Endothelial cell of umbilical vein (primary cell): ENCODE results near the gene TBC1D13. TPM values are rescaled to one million over a fixed set of nuclear protein-coding genes. Genes with fewer than 3 reads are reported as not detected.
"Not testable (repeated sequence)": the region's sequence is repeated elsewhere in the genome, so short reads cannot be mapped to it uniquely, and the experiment has no call there.

Experiments
- BruUV-seq: library from RNA; stranded (reverse); fragments of 400-500 nt; replicated peaks from 2 replicates; lab custom pipeline; 2021; lab: Mats Ljungman, UMichigan
- CTCF ChIA-PET: fragments of 300-600, 350-600 bp; sonication (Branson Sonifier 250); formaldehyde crosslinking; loops from one replicate; lab custom pipeline; 2021; ENCODE audit warnings: antibody characterized with exemption, inconsistent platforms; lab: Charles Lee
- POLR2A ChIA-PET: fragments of 300-600, 350-600 bp; sonication (Branson Sonifier 250); formaldehyde crosslinking; loops from one replicate; lab custom pipeline; 2021; ENCODE audit warnings: antibody characterized with exemption, inconsistent platforms; lab: Charles Lee
- DNase-seq: peaks from one replicate; pipeline ENCODE4 v3.0.0-alpha.2; 2011; ENCODE audit warnings: low read depth, low spot score
- FAIRE-seq: peaks from 2 replicates; lab custom pipeline; 2011; peaks lifted over from hg19 to GRCh38; lab: Jason Lieb, UNC
- H2AFZ ChIP-seq: 2 replicates; pipeline ENCODE4 v1.6.0; 2012; ENCODE audit warnings: low read depth, low read length, control low read depth, inconsistent platforms
- H3K27ac ChIP-seq: 2 replicates; pipeline ENCODE4 v1.5.1; 2011; ENCODE audit warnings: low read depth, mild to moderate bottlenecking, control low read depth, low read length, moderate library complexity; ENCODE audit not compliant: insufficient read depth
- H3K27me3 ChIP-seq, 2 experiments: 2 replicates each; pipeline versions ENCODE4 v1.6.0 to v1.6.1; 2011; ENCODE audit warnings: low read length in 2 of 2, mixed read lengths in 1 of 2; ENCODE audit not compliant: control insufficient read depth in 2 of 2, insufficient read depth in 2 of 2
- H3K36me3 ChIP-seq, 2 experiments: 2 replicates in 1 of 2; 3 replicates in 1 of 2; pipeline ENCODE4 v1.5.1; 2011; ENCODE audit warnings: low read length in 2 of 2, mild to moderate bottlenecking in 1 of 2, moderate library complexity in 1 of 2; ENCODE audit not compliant: control insufficient read depth in 2 of 2, insufficient read depth in 2 of 2; ENCODE audit errors: extremely low read depth in 1 of 2
- H3K4me1 ChIP-seq: 3 replicates; pipeline ENCODE4 v1.5.1; 2011; ENCODE audit warnings: mild to moderate bottlenecking, low read length; ENCODE audit not compliant: control insufficient read depth, insufficient read depth; ENCODE audit errors: extremely low read depth
- H3K4me2 ChIP-seq: 2 replicates; pipeline ENCODE4 v1.6.1; 2011; ENCODE audit warnings: low read length, control low read depth, mixed read lengths; ENCODE audit not compliant: insufficient read depth
- H3K4me3 ChIP-seq, 3 experiments: fragments of 200-600 bp in 1 of 3; sonication (generic), shearing (Covaris generic) in 1 of 3; replicated peaks in 1 of 3; 2 replicates each; pipeline ENCODE4 v1.5.1; 2011 to 2016; ENCODE audit warnings: control low read depth in 3 of 3, low read length in 3 of 3, mild to moderate bottlenecking in 2 of 3, inconsistent platforms in 1 of 3, low read depth in 1 of 3, moderate library complexity in 1 of 3; ENCODE audit not compliant: insufficient read depth in 1 of 3
- H3K79me2 ChIP-seq: 2 replicates; pipeline ENCODE4 v1.6.0; 2012; ENCODE audit warnings: low read length, inconsistent platforms; ENCODE audit not compliant: control insufficient read depth, insufficient read depth
- H3K9ac ChIP-seq: replicated peaks from 2 replicates; pipeline ENCODE3; 2011; ENCODE audit warnings: low read length, control low read depth; ENCODE audit not compliant: insufficient read depth; ENCODE audit errors: extremely low read depth
- H3K9me1 ChIP-seq: replicated peaks from 3 replicates; pipeline ENCODE4 v1.6.0; 2011; ENCODE audit warnings: mild to moderate bottlenecking, low read length; ENCODE audit not compliant: control insufficient read depth, insufficient read depth; ENCODE audit errors: extremely low read depth
- H3K9me3 ChIP-seq: replicated peaks from 2 replicates; pipeline ENCODE4 v1.5.1; 2012; ENCODE audit warnings: low read length, inconsistent platforms; ENCODE audit not compliant: control insufficient read depth, insufficient read depth
- H4K20me1 ChIP-seq: replicated peaks from 2 replicates; pipeline ENCODE3; 2011; ENCODE audit warnings: mild to moderate bottlenecking, low read length; ENCODE audit not compliant: control insufficient read depth, insufficient read depth; ENCODE audit errors: extremely low read depth
- MAX ChIP-seq: IDR thresholded peaks from 2 replicates; pipeline ENCODE4 v1.6.1; 2011; ENCODE audit not compliant: insufficient read depth, insufficient read length
- dilution Hi-C: fragments of 300-500 bp; cut with MboI; formaldehyde crosslinking; loops from one replicate; pipeline ENCODE4 v1.15.0; 2019; ENCODE audit warnings: low sequenced_read_pairs; ENCODE audit not compliant: extremely low pct_ligation_motif_present
- intact Hi-C: fragments of 100-400 bp; cut with micrococcal nuclease; formaldehyde crosslinking; loops from one replicate; pipeline ENCODE4 v1.10.0; 2022
- polyA plus RNA-seq, 4 experiments: library from polyadenylated mRNA; depleted of rRNA in 3 of 4; stranded (reverse) in 3 of 4; unstranded in 1 of 4; fragments of >200 nt; gene quantifications; 2 replicates each; pipeline versions ENCODE4 v1.2.1 to v1.2.3, GENCODE V29; 2011 to 2012; ENCODE audit warnings: missing spikeins in 1 of 4
- total RNA-seq: library from RNA; stranded (reverse); gene quantifications from 2 replicates; pipeline ENCODE4 v1.2.3, GENCODE V29; 2021

TBC1D13 gene
- total and polyA plus RNA-seq, 2 donors (not counting 3 experiments of a cell fraction or from before 2014, with no cell fraction given) = 35.1 to 41.9 TPM

- ChIA-PET CTCF (no interaction called here), POLR2A (no interaction called here)
- FAIRE-seq (no peak), DNase-seq (no peak)
- H3K9ac ChIP-seq = no peak overlapping the region
- no peaks in the 10 kb centered on the region for H3K27me3 ChIP-seq
- no peaks in the 10 kb centered on the region for H3K79me2 ChIP-seq
- H3K9me1 ChIP-seq = no peaks in the 10 kb centered on the region
- no peaks in the 10 kb centered on the region for H3K4me1 ChIP-seq
- H2AFZ ChIP-seq = no peak overlapping the region
- peaks cover 0 to 3% of the 10 kb centered on the region in 2 experiments for H3K36me3 ChIP-seq
- H3K4me3 ChIP-seq = no peak overlapping the region
- intact Hi-C loops = no loop called here
- no peak overlapping the region for H3K4me2 ChIP-seq
- H3K9me3 ChIP-seq = no peaks in the 10 kb centered on the region
- H3K27ac ChIP-seq = no peak overlapping the region
- H4K20me1 ChIP-seq = no peaks in the 10 kb centered on the region
- no TSS peak for BruUV-seq
- dilution Hi-C loops = no loop called here
- TF ChIP-seq MAX = no peak
Measured at GRCh38 chr9:128841694-128842492, 54.8 kb downstream of the TBC1D13 start.

- H3K9me1 ChIP-seq, H3K4me1 ChIP-seq, H3K79me2 ChIP-seq, H3K27ac ChIP-seq, H3K27me3 ChIP-seq, intact Hi-C loops, H2AFZ ChIP-seq, POLR2A ChIA-PET, DNase-seq, H4K20me1 ChIP-seq, H3K4me3 ChIP-seq, H3K9ac ChIP-seq, FAIRE-seq, H3K9me3 ChIP-seq, CTCF ChIA-PET, H3K36me3 ChIP-seq, dilution Hi-C loops, BruUV-seq, H3K4me2 ChIP-seq: not testable (repeated sequence)
Measured at GRCh38 chr9:128843171-128843570, 56.1 kb downstream of the TBC1D13 start.
